OCI-LY7 (cell line): ENCODE results near the gene TFCP2L1.

Experiments
- EZH2phosphoT487 ChIP-seq: fragments of 200-600 bp; sonication (generic); IDR thresholded peaks from 2 replicates; pipeline ENCODE4 v1.6.1; 2018; ENCODE audit warnings: low read depth, borderline replicate concordance, mild to moderate bottlenecking, mixed run types, antibody characterized with exemption, low read length, moderate library complexity, mixed read lengths
- TF ChIP-seq, protein P1 (sequence below): fragments of 200-600 bp; sonication (generic); conservative IDR thresholded peaks from 2 replicates; pipeline ENCODE4 v1.5.1; 2014; ENCODE audit warnings: mild to moderate bottlenecking, antibody characterized with exemption, low read length, moderate library complexity, mixed read lengths

DNA sequence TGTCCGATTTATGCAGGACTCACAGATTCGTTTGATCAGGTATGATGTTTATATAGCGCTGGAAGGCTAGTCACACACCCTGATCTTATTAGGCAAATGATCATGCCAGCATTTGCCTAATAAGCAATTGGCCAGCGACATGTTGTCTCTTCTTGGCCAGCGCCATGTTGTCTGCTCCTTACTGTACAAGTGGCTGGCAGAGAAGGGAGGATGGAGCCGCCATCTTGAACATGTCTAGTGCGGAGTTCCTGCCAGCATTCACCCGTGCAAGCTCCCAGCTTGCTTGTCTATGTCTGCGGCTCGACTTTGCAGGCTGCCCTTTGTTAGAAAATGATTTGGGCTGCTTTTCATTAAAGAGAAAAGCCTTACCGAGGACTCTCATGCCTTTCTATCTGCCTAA lies 106.3 kb downstream of the TFCP2L1 start:
- TF ChIP-seq, protein P1, sequence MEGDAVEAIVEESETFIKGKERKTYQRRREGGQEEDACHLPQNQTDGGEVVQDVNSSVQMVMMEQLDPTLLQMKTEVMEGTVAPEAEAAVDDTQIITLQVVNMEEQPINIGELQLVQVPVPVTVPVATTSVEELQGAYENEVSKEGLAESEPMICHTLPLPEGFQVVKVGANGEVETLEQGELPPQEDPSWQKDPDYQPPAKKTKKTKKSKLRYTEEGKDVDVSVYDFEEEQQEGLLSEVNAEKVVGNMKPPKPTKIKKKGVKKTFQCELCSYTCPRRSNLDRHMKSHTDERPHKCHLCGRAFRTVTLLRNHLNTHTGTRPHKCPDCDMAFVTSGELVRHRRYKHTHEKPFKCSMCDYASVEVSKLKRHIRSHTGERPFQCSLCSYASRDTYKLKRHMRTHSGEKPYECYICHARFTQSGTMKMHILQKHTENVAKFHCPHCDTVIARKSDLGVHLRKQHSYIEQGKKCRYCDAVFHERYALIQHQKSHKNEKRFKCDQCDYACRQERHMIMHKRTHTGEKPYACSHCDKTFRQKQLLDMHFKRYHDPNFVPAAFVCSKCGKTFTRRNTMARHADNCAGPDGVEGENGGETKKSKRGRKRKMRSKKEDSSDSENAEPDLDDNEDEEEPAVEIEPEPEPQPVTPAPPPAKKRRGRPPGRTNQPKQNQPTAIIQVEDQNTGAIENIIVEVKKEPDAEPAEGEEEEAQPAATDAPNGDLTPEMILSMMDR, result no peak
- TF ChIP-seq EZH2phosphoT487, result no peak
